K562 (cell line): Measurements from ENCODE around the gene SCAANT1. TPM values are rescaled to one million over a fixed set of nuclear protein-coding genes. Genes with fewer than 3 reads are reported as not detected.

ENCODE experiments used
- ATAC-seq: fragments of 200-7000 bp; cut with Tn5 transposase; 3 replicates; pipeline ENCODE4 v1.9.1; 2020; ENCODE audit warnings: moderate library complexity
- BruUV-seq: library from RNA; stranded (reverse); fragments of 400-500 nt; replicated peaks from 2 replicates; lab custom pipeline; 2021; lab: Mats Ljungman, UMichigan
- CTCF ChIA-PET: fragments of 300-600 bp; formaldehyde crosslinking; extraction: SDS; loops from one replicate; lab custom pipeline; 2021; ENCODE audit warnings: low intra/inter-chr PET ratio; lab: Yijun Ruan, JAX
- POLR2A ChIA-PET: fragments of 300-600, 350-650 bp; sonication (Branson Sonifier 250); formaldehyde crosslinking; extraction: SDS; loops from one replicate; lab custom pipeline; 2021; ENCODE audit warnings: antibody characterized with exemption, inconsistent platforms; lab: Yijun Ruan, JAX
- DNase-seq, 4 experiments: peaks; one replicate each; pipeline versions ENCODE4 v3.0.0 to v3.0.0-alpha.2; 2011 to 2018; ENCODE audit warnings: low spot score in 3 of 4, mixed read lengths in 3 of 4; ENCODE audit errors: extremely low read depth in 1 of 4
- FAIRE-seq: peaks from 2 replicates; lab custom pipeline; 2011; peaks lifted over from hg19 to GRCh38; lab: Jason Lieb, UNC
- H2AFZ ChIP-seq: 2 replicates; pipeline ENCODE4 v1.6.0; 2011; ENCODE audit warnings: low read depth, low read length, control low read depth, inconsistent platforms
- H3K27ac ChIP-seq: fragments of 200-600 bp; 3 replicates; pipeline ENCODE4 v1.8.0; 2011; ENCODE audit warnings: low read depth, mild to moderate bottlenecking, control low read depth, inconsistent platforms, low read length, moderate library complexity, mixed read lengths; ENCODE audit errors: extremely low read depth
- H3K27me3 ChIP-seq, 2 experiments: fragments of 300-600 bp in 1 of 2; 2 replicates in 1 of 2; 3 replicates in 1 of 2; pipeline versions ENCODE4 v1.6.0 to v1.8.0; 2011; ENCODE audit warnings: inconsistent platforms in 2 of 2, low read length in 2 of 2, mild to moderate bottlenecking in 1 of 2, mixed read lengths in 1 of 2, moderate library complexity in 1 of 2; ENCODE audit not compliant: control insufficient read depth in 2 of 2, insufficient read depth in 2 of 2
- H3K36me3 ChIP-seq: fragments of 300-600 bp; 3 replicates; pipeline ENCODE4 v1.8.0; 2011; ENCODE audit warnings: mild to moderate bottlenecking, low read length, inconsistent platforms; ENCODE audit not compliant: control insufficient read depth, insufficient read depth
- H3K4me1 ChIP-seq, 2 experiments: fragments of 200-600 bp in 1 of 2; replicated peaks in 1 of 2; 2 replicates in 1 of 2; 3 replicates in 1 of 2; pipeline versions ENCODE4 v1.5.1 to v1.8.0; 2011; ENCODE audit warnings: inconsistent platforms in 2 of 2, low read length in 2 of 2, mild to moderate bottlenecking in 1 of 2, mixed read lengths in 1 of 2, moderate library complexity in 1 of 2; ENCODE audit not compliant: control insufficient read depth in 2 of 2, insufficient read depth in 2 of 2
- H3K4me2 ChIP-seq: 2 replicates; pipeline ENCODE4 v1.6.1; 2011; ENCODE audit warnings: low read length, control low read depth, inconsistent platforms, mixed read lengths; ENCODE audit not compliant: insufficient read depth
- H3K4me3 ChIP-seq: fragments of 200-600 bp; sonication (generic), shearing (Covaris generic); 2 replicates; pipeline ENCODE4 v1.5.1; 2016; ENCODE audit warnings: control low read depth, inconsistent platforms
- H3K79me2 ChIP-seq: fragments of 200-600 bp; 3 replicates; pipeline ENCODE4 v1.8.0; 2011; ENCODE audit warnings: low read length, inconsistent platforms; ENCODE audit not compliant: control insufficient read depth, insufficient read depth
- H3K9ac ChIP-seq, 2 experiments: 2 replicates each; pipeline versions ENCODE4 v1.6.0 to v1.6.1; 2011; ENCODE audit warnings: low read depth in 2 of 2, low read length in 2 of 2, control low read depth in 1 of 2, inconsistent platforms in 1 of 2, mild to moderate bottlenecking in 1 of 2, mixed read lengths in 1 of 2; ENCODE audit not compliant: insufficient read depth in 1 of 2
- H3K9me1 ChIP-seq: one replicate; pipeline ENCODE4 v1.6.0; 2011; ENCODE audit warnings: inconsistent platforms, mild to moderate bottlenecking, low read length, moderate library complexity; ENCODE audit not compliant: control insufficient read depth, insufficient read depth
- H3K9me3 ChIP-seq: replicated peaks from 2 replicates; pipeline ENCODE4 v1.5.1; 2011; ENCODE audit warnings: low read depth, low read length, inconsistent platforms; ENCODE audit not compliant: control insufficient read depth, insufficient read depth
- H4K20me1 ChIP-seq: replicated peaks from 2 replicates; pipeline ENCODE4 v1.6.1; 2011; ENCODE audit warnings: low read length, inconsistent platforms, mixed read lengths; ENCODE audit not compliant: control insufficient read depth, insufficient read depth
- KLF10 ChIP-seq: fragments of 250-450 bp; sonication (Bioruptor Pico); IDR thresholded peaks from 2 replicates; pipeline ENCODE4 v1.6.1; 2021; ENCODE audit warnings: matching md5 sums
- ZNF12 ChIP-seq: sonication (generic); formaldehyde crosslinking; IDR thresholded peaks from 2 replicates; pipeline ENCODE4 v1.4.0; 2020; ENCODE audit warnings: mild to moderate bottlenecking, missing genetic modification reagents
- WGBS: fragments of 100-300 bp; shearing (Covaris generic); methylation state at CpG from one replicate; pipeline ENCODE4 v1.1.6; 2016; ENCODE audit warnings: low coverage, mixed read lengths; ENCODE audit not compliant: insufficient coverage; ENCODE audit errors: missing lambda C conversion rate; 5-methylcytosine and 5-hydroxymethylcytosine counted together
- in situ Hi-C: fragments of 300-500 bp; cut with MboI; formaldehyde crosslinking; loops from 4 replicates; pipeline ENCODE4 v1.15.0; 2018; ENCODE audit warnings: inconsistent platforms, mixed read lengths
- intact Hi-C: fragments of 100-400 bp; cut with micrococcal nuclease; formaldehyde crosslinking; loops from 2 replicates; pipeline ENCODE4 v1.14.2; 2022
- polyA plus RNA-seq, 8 experiments: library from polyadenylated mRNA; depleted of rRNA in 4 of 8; stranded (reverse) in 5 of 8; unstranded in 3 of 8; fragments of >200 nt; fragmentation: Nextera tagmentation in 2 of 8; fragmentation: Illumina TruSeq in 1 of 8; extraction: Ambion mirVana in 2 of 8; extraction: Trizol in 1 of 8; gene quantifications; 2 replicates each; pipeline versions ENCODE4 v1.2.1 to v1.2.3, GENCODE V29; 2011 to 2014; ENCODE audit warnings: inconsistent platforms in 1 of 8, missing spikeins in 1 of 8
- total RNA-seq, 7 experiments: library from RNA; depleted of rRNA in 6 of 7; stranded (reverse); fragments of >200 nt in 6 of 7; fragmentation: Illumina TruSeq in 2 of 7; extraction: Trizol in 2 of 7; gene quantifications; 2 replicates each; pipeline versions ENCODE4 v1.2.1 to v1.2.3, GENCODE V29; 2011 to 2021; ENCODE audit warnings: low replicate concordance in 1 of 7
- TF ChIP-seq, protein P1 (sequence below): sonication (generic); formaldehyde crosslinking; IDR thresholded peaks from 2 replicates; pipeline ENCODE4 v1.4.0; 2020; ENCODE audit warnings: mild to moderate bottlenecking, missing genetic modification reagents
- TF ChIP-seq, protein P2 (sequence below), 3 experiments: fragments of 200-800 bp in 1 of 3; fragments of 250-450 bp in 1 of 3; fragments of 450-650 bp in 1 of 3; sonication (Bioruptor Pico) in 1 of 3; sonication (Bioruptor generic) in 1 of 3; formaldehyde crosslinking in 1 of 3; IDR thresholded peaks; 2 replicates each; pipeline versions ENCODE4 v1.6.1 to v1.8.0; 2016 to 2022; ENCODE audit warnings: mild to moderate bottlenecking in 2 of 3, missing genetic modification characterization in 2 of 3, missing compliant biosample characterization in 1 of 3, moderate library complexity in 1 of 3

Gene SCAANT1
- total and polyA plus RNA-seq, 9 of the 15 experiments (the other 6 are each of a cell fraction or from before 2014, with no cell fraction given): not detected

DNA sequence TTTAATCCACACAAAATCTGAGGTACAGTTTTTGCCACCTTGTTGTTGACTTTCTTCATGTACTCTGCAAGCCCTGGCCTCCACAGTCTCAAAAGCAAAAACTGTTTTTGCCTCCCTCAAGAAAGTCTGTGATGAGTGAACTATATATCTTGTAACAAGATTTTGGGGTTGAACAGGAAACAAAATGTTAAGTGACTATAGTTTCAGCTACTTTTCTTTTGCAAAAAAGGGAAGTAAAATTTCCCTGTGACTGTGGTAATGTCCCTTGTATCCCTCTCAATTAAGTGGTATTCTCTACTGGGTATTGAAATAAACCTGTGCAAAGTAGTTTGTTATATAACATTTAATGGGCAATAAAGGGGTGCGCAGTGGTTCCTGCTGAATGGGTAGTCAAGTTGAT, 21.3 kb upstream of the SCAANT1 start:
- ATAC-seq (no peak), FAIRE-seq (no peak), DNase-seq (no peak)
- BruUV-seq: no TSS peak
- H3K4me3 ChIP-seq: no peak overlapping the region
- H3K4me1 ChIP-seq: peaks cover 0 to 15% of the 10 kb centered on the region in 2 experiments; a peak in 3 of 5 replicates
- CTCF ChIA-PET: no interaction called here
- H3K27me3 ChIP-seq: no peaks in the 10 kb centered on the region
- POLR2A ChIA-PET: interaction anchor here (0.5 kb wide), 1 partner anchor 79 kb away, joined by 5 read pairs; no protein-coding TSS in a partner anchor
- no peak overlapping the region for H3K4me2 ChIP-seq
- H3K9me3 ChIP-seq: no peaks in the 10 kb centered on the region
- H3K9me1 ChIP-seq: no peaks in the 10 kb centered on the region
- no peak overlapping the region for H3K9ac ChIP-seq
- 0 out of 2 replicates have a peak, but pooled peaks cover 5% of the 10 kb centered on the region for H4K20me1 ChIP-seq
- no peak overlapping the region for H2AFZ ChIP-seq
- no peak for TF ChIP-seq ZNF12 (CRISPR knock-in tag)
- no peak for TF ChIP-seq KLF10 (CRISPR knock-in tag)
- intact Hi-C loops: no loop called here
- peak overlapping the region; percentile 15; the same call in 1 of the 3 replicates for H3K27ac ChIP-seq
- in situ Hi-C loops: no loop called here
- 80% methylated on average over 1 of the region's 1 CpG for WGBS
- peaks cover 59% of the 10 kb centered on the region for H3K79me2 ChIP-seq
- peaks cover 17% of the 10 kb centered on the region; the same call in 1 of the 3 replicates for H3K36me3 ChIP-seq

DNA sequence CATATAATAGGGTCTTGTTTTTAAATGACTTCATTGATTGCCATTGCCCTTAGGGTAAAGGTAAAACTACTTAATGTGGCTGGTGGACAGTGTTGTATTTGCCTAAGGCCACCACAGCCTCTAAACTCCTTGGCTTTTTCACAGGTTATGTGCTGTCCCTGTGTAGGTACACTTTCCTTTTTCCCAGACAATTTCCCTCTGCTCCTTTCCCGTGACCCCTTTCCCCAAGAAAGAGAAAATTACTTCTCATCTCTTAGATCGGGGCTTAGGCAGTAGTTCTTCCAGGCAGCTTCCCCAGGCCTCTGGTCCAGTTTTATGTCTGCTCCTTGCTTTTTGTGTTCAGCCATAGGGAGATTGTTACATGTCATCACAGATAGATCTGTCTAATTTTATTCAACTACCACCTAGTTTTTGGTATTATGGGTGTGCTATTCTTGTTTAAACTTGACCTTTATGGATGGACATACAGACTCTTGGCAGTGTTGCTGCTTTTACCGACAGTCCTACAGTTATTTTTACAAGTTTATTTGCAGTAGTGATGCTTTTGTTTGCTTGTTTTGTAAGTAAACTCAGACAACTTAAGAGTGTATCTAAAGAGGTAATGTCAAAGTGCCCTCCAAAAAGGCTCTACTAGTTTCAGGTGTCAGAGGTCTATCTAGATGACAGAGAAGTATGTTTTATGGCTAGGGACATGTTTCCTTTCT, 20.5 kb upstream of the SCAANT1 start:
- Histone ChIP-seq H3K4me2 (no peak overlapping the region), H3K9me1 (no peaks in the 10 kb centered on the region), H3K36me3 (peaks cover 16% of the 10 kb centered on the region; the same call in 1 of the 3 replicates), H2AFZ (no peak overlapping the region), H3K4me1 (peaks cover 0 to 12% of the 10 kb centered on the region in 2 experiments; a peak in 3 of 5 replicates), H3K27ac (peak overlapping the region; percentile 15; the same call in 1 of the 3 replicates), H4K20me1 (0 out of 2 replicates have a peak, but pooled peaks cover 5% of the 10 kb centered on the region), H3K9ac (no peak overlapping the region)
- ChIA-PET CTCF (no interaction called here), POLR2A (no interaction called here)
- no peak for ATAC-seq
- no TSS peak for BruUV-seq
- in situ Hi-C loops (no loop called here), intact Hi-C loops (no loop called here)
- no peak for FAIRE-seq
- TF ChIP-seq, protein P1, sequence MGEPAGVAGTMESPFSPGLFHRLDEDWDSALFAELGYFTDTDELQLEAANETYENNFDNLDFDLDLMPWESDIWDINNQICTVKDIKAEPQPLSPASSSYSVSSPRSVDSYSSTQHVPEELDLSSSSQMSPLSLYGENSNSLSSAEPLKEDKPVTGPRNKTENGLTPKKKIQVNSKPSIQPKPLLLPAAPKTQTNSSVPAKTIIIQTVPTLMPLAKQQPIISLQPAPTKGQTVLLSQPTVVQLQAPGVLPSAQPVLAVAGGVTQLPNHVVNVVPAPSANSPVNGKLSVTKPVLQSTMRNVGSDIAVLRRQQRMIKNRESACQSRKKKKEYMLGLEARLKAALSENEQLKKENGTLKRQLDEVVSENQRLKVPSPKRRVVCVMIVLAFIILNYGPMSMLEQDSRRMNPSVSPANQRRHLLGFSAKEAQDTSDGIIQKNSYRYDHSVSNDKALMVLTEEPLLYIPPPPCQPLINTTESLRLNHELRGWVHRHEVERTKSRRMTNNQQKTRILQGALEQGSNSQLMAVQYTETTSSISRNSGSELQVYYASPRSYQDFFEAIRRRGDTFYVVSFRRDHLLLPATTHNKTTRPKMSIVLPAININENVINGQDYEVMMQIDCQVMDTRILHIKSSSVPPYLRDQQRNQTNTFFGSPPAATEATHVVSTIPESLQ (CRISPR knock-in tag): no peak
- TF ChIP-seq, protein P2, sequence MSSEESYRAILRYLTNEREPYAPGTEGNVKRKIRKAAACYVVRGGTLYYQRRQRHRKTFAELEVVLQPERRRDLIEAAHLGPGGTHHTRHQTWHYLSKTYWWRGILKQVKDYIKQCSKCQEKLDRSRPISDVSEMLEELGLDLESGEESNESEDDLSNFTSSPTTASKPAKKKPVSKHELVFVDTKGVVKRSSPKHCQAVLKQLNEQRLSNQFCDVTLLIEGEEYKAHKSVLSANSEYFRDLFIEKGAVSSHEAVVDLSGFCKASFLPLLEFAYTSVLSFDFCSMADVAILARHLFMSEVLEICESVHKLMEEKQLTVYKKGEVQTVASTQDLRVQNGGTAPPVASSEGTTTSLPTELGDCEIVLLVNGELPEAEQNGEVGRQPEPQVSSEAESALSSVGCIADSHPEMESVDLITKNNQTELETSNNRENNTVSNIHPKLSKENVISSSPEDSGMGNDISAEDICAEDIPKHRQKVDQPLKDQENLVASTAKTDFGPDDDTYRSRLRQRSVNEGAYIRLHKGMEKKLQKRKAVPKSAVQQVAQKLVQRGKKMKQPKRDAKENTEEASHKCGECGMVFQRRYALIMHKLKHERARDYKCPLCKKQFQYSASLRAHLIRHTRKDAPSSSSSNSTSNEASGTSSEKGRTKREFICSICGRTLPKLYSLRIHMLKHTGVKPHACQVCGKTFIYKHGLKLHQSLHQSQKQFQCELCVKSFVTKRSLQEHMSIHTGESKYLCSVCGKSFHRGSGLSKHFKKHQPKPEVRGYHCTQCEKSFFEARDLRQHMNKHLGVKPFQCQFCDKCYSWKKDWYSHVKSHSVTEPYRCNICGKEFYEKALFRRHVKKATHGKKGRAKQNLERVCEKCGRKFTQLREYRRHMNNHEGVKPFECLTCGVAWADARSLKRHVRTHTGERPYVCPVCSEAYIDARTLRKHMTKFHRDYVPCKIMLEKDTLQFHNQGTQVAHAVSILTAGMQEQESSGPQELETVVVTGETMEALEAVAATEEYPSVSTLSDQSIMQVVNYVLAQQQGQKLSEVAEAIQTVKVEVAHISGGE (CRISPR knock-in tag; IDR thresholded peaks at IDR 0.05): peak in 1 of 3 experiments; percentile 29; a peak in 1 of 6 replicates
- TF ChIP-seq, all 486 proteins: peak for 1
- H3K4me3 ChIP-seq: no peak overlapping the region
- WGBS: 70% methylated on average over 3 of the region's 3 CpGs
- no peak for DNase-seq
- H3K79me2 ChIP-seq: peaks cover 55% of the 10 kb centered on the region
- no peaks in the 10 kb centered on the region for H3K27me3 ChIP-seq
- no peaks in the 10 kb centered on the region for H3K9me3 ChIP-seq
